ENCODE data around the gene NRIP3. TPM values are rescaled to one million over a fixed set of nuclear protein-coding genes. Genes with fewer than 3 reads are reported as not detected.

NRIP3 gene
- 1 to 10 TPM in 2 of 4 donors, under 1 TPM in 2; 0.69 to 1.2 (median 1.1) TPM for polyA plus RNA-seq (ENCODE audit: insufficient read length in 4 of 4)

DNA sequence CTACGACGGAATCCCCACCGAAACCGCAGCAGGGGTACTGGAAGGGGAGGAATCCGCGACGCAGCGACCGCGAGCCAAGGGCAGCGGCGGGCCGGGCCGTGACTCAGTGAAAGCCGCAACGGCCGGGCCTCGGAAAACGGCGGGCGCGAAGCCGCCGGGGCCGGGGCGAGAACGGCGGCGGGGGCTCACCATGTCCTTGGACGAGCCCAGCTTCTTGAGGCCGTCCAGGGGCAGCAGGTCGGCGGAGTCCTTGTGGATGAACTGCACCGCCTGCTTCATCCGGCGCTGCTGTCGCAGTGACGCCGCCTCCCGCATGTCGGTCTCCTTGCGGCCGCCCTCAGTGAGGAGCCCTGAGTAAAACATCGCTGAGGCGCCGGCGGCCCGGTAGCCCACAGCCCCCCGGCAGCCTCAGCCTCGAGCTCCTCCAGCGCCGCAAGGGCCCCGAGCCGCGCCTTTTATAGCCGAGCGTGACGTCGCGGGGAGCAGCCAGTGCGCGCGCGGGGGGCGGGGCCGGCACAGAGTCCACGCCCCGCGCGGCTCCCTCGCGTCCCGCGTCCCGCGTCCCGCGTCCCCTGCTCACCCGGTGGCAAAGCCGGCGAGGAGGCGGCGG lies at the start of gene NRIP3:
TSS of gene NRIP3 (minus strand) at position 429 of the 610 bp plus-strand sequence. CDS start at position 363, 66 bp downstream.
- DNase-seq (ENCODE audit: low read depth in 4 of 4, low spot score in 2 of 4): peak in 3 of 4 donors; percentile 26 to 38 (median 29)

DNA sequence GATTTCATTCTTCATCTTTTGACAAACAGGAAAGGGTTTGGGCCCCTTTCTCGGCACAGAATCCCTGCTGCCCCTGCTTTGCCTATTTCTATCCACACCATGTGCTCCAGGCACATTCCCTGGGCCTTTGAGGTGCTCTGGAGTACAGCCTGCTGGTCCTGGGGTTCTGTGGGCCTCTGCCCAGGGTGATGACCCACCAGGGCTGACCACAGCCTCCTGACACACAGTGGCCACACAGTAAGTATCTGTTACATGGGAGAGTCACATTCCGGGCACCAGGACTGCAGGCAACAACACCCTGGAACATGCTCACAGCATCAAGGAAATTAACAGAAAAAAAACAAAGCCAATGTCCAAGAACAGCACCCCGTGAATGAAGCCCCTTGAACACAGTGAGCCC lies 48.5 kb upstream of the NRIP3 start:
- no peak for DNase-seq (ENCODE audit: low read depth in 4 of 4, low spot score in 2 of 4)

DNA sequence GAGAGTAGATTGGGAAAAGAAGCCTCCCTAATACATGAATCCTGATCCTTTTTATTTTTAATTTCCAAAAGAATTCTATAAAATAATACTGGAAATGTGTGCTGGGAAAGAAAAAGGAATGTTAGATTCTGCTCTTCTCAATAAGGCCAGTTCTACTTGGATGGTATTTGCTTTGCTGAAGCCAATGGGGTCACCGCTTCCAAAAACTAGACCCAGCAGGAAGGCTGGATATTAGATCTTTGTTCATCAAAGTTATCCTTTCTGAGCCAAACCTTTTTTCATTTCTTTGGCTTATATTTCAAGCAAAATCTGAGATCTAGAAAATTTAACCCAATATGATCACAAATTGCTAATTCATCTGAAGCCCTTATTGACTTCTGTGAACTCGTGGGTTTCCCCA lies 46.2 kb upstream of the NRIP3 start:
- no peak for DNase-seq (ENCODE audit: low read depth in 4 of 4, low spot score in 2 of 4)

DNA sequence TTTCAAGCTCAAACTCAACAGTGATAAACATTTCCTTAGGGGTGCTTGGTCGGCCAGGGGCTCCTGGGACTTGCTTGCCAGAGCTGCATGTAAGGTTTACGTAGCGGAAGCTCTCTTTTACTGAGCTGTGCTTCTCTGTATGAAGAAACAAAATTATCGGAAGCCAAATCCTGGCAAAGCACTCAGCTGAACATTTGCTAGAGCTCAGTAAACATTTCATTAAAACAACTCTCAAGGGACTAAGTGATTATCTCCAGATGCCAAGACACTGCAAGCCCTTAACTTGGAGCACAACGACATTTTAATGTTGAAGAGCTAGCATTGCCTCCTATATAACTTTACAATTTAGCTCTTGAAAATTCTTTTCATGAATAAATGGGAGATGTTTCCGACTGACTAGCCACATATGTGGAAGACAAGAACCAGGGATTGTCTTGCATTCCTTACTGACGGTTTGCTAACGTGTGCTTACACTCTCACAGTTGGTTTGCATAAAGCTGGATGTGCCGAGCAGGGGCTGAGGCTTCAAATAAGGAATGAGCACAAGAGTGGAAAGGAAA lies 44.2 kb upstream of the NRIP3 start:
- DNase-seq (ENCODE audit: low read depth in 4 of 4, low spot score in 2 of 4): peak; percentile 47 to 63 (median 52)

DNA sequence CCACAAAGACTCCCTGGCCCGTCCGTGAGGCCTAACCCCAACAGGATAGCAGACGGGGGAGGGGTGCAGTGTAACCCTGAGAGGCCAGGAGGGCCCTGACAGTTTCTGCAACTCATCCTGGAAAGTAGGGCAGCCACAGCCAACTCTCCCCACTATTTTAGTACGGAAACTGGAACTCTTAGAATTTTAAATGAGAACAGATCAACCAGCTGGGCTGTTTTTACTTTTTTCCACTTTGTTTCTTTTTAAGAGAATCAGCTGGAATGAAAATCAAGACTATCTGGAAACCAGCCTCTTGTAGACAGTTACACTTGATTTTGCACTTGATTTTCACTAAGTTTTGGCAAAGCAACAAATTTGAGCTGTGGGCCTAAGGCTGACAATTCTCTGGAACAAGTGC lies 42.7 kb upstream of the NRIP3 start:
- DNase-seq (ENCODE audit: low read depth in 4 of 4, low spot score in 2 of 4): no peak

DNA sequence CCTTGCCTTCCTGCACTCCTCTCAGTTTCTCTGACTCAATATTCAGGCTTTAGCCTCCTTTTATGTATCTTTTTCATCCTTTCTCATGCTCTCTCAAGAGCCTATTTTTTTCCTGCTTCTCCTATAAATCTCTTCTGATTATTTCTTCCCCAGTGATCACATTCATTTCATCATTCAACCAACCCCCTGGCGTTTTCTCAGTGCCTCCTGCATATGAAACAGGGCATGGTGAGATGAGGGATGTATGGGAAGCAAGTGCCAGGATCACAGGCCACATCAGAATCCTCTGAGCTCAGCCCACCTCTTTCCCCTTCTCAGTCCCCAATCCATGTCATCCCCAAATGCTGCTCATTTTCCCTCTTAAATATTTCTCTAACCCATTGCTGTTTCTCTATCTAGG lies 38.7 kb upstream of the NRIP3 start:
- no peak for DNase-seq (ENCODE audit: low read depth in 4 of 4, low spot score in 2 of 4)

DNA sequence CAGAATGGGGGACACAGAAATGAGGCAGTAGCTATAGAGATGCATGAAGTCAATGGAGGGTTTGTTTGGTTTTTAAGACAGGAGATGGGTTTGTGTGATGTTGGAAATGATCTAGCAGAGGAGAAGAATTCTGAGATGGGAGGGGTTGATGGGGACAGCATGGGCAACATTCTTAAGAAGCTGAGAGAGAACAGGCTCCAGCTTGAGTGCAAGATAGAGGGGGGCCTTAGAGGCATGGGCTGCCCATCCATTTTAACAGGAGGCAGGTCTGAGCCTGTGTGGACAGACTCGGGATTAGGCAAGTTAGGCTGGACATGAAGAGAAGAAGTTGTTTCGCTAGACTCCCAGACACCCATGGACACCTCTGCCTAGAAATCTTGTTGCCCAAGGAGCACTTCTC lies 37.9 kb upstream of the NRIP3 start:
- DNase-seq (ENCODE audit: low read depth in 4 of 4, low spot score in 2 of 4): no peak

DNA sequence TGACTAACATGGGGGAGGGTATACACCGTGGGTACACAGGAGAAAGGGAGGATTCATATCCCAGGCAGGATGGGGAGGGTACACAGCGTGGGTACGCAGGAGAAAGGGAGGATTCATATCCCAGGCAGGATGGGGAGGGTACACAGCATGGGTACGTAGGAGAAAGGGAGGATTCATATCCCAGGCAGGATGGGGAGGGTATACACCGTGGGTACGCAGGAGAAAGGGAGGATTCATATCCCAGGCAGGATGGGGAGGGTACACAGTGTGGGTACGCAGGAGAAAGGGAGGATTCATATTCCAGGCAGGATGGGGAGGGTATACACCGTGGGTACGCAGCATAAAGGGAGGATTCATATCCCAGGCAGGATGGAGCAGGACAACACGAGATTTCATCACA lies 36.6 kb upstream of the NRIP3 start:
- no peak for DNase-seq (ENCODE audit: low read depth in 4 of 4, low spot score in 2 of 4)

DNA sequence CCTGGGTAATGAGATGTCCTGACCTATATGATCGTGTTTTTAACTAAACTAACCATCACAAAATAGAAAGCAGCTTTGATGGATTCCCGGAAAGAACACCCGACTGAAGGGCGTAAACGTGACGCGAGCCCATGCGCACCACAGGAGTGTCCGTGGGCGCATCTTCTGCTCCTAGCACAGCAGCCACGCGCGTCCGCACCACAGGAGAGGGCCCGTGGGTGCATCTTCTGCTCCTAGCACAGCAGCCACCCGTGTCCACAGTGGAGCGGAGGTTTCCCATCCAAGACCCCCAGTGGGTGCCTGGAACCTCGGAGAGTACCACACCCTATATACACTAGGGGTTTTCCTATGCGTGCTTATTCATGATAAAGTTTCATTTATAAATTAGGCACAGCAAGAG lies 36.1 kb upstream of the NRIP3 start:
- no peak for DNase-seq (ENCODE audit: low read depth in 4 of 4, low spot score in 2 of 4)

DNA sequence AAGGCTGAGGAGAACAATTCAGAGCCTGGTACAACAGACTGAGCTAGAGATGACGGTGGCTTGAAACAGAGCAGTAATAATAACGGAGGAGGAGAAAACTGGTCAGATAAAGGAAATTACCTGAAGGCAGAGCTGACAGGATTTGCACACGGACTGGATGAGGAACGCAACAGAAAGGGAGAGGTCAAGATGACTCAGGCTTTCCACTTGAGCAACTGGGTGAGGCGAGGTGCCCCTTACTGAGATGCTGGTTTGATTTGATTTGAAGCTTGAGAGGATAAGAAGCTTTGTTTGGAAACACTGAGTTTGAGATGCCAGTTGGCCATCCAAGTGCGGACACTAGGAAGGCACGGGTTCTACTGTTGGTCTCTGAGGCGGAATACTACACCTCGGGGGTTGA lies 35.4 kb upstream of the NRIP3 start:
- DNase-seq (ENCODE audit: low read depth in 4 of 4, low spot score in 2 of 4): no peak

DNA sequence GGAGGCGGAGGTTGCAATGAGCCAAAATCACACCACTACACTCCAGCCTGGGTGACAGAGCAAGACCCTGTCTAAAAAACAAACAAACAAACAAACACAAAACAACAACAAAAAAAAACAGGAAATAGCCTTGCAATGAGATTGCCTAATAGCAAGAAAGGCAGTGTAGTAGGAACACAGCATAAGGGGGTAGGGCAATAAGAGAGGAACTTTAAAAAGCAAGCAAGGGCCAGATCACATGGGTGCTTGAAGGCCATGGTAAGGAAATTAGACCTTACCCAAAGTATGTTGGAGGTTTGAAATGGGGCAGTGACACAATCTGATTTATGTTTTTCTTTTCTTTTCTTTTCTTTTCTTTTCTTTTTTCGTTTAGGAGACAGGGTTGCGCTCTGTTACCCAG lies 34.7 kb upstream of the NRIP3 start:
- DNase-seq (ENCODE audit: low read depth in 4 of 4, low spot score in 2 of 4): no peak

DNA sequence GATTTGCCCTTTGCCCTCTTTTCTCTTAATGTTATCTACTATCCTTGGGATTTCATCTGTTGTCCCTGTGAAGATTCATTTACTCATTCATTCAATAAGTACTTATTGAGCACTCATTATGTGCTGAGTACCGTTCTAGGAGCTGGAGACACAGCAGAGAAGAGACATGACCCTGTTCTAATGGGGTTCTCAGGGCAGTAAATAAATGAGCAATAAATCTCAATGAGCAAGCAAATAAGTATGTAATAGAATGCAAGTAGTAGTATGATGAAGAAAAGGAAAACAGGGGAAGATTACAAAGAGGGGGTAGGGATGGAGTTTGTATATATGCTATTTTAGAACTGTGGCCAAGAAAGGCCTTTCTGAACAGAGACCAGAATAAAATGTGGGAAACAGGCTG lies 34.2 kb upstream of the NRIP3 start:
- DNase-seq (ENCODE audit: low read depth in 4 of 4, low spot score in 2 of 4): no peak

DNA sequence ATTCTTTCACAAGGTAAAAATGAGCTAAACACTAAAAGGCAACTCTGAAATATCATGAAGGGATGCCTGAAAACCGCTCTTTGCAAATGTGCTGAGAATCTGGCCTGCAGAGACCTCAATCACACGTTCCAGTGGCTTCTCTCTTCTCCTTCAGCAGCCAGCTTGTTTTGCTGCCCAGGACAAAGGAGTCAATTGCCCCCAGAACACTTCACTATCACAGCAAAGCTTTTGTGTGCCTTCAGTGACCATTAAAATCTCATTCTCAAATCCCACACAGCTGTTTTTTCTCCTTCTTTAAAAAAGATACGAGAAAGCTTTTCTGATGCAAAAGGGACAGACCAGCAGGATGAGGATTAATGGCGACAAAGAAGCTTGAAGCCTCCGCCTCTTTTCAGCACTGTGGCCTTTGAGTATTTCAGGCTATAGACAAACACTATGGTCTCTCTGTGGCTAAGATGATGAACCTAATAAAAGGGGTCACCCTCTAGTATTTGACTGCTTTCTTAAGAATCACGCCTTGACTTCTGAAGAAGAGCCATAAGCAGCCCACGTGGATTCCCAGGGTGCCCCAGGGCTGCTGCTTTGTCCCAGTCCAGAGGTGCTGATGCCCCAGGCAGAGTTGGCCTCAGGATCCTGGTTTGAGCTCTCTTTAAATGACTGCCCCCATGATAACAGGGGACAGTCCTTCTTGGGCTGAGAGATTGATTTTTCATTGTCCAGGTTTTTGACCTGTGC lies 33.4 kb upstream of the NRIP3 start:
- no peak for DNase-seq (ENCODE audit: low read depth in 4 of 4, low spot score in 2 of 4)

DNA sequence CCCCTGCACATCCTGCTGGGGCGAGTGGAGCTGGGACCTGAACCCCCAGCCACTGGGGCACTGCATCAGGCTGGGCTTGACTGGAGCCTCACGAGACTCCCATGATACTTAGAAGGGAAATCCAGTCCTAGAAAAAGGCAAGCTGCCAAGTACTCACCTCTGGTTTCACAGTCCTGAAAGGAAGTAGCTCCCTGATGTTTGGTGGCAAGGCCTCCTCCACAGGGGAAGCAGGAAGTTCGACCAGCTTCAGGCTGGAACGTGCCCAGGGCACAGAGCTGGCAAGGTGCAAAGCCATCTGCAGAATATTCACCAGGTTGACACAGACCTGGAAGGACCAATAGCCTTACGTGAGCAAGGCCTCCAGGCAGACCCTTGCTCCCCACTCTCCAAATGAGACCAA lies 26.8 kb upstream of the NRIP3 start:
- no peak for DNase-seq (ENCODE audit: low read depth in 4 of 4, low spot score in 2 of 4)

DNA sequence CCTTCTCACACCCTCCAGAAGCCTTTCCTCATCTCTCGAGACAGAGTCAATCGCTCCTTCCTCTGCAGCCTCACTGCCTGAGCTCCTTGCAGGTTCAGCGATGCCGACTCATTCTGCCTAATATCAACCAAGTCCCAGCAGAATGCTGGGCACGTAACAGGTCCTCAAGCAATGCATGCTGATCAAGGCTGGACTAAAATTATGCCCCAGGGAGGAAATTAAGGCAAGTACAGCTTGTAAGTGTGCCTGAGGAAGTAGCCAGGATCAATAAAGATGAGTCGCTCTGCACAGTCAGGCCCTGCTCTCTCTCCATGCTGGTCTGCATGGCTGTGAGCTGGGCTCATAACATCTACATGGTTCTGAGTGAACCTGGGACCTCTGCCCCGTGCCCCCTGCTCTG lies 25.6 kb upstream of the NRIP3 start:
- DNase-seq (ENCODE audit: low read depth in 4 of 4, low spot score in 2 of 4): no peak

DNA sequence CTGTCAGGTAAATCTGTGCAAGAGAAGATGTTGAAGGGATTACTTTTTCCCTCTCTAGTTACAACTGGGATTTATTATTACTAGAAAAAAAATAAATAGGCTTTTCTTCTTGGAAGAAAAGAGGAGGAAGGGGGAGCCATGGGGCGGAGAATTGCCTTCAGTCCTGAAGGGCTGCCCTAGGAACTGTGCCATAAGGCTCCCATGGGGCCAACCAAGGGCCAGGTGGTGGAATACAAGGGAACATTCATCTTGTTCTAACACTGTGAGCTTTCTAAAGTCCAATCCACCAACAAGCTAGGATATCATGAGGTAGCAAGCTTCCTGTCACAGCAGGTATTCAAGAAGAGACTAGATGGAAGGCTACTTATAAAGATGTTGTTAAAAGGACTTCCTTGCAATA lies 24.8 kb upstream of the NRIP3 start:
- no peak for DNase-seq (ENCODE audit: low read depth in 4 of 4, low spot score in 2 of 4)

DNA sequence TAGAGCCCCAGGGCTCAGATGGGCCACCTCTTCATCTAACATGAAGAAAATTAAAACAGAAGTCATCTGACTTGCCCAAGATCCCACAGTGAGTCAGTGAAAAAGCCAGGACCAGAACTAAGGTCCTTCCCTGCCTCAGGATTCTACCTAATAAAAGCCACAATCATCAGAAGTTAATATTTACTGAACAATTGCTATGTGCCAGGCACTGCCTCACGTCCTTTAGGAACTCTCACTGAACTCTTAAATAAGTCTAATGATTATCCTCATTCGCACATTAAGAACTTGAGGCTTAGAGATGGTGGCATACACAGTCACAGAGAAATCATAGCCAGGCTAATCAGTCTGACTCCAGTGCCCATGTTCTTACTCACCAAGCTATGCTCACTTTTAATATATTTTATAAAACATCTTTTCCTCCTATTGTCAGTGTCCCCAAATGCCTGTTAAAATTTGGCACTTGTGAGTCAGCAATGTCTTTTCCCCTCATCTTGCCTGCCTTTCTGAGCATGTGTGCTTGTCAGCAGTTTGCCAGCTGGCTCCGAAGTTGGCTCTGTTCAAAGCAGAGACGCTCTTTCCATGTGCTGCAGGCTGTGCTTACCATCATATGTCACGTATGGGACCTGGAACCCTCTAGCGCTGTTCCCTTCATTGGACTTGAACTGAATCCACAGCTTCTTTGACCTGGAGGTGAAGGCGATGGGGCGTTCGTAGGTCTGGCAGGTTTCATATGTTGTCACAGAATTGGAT lies 21.5 kb upstream of the NRIP3 start:
- DNase-seq (ENCODE audit: low read depth in 4 of 4, low spot score in 2 of 4): no peak

DNA sequence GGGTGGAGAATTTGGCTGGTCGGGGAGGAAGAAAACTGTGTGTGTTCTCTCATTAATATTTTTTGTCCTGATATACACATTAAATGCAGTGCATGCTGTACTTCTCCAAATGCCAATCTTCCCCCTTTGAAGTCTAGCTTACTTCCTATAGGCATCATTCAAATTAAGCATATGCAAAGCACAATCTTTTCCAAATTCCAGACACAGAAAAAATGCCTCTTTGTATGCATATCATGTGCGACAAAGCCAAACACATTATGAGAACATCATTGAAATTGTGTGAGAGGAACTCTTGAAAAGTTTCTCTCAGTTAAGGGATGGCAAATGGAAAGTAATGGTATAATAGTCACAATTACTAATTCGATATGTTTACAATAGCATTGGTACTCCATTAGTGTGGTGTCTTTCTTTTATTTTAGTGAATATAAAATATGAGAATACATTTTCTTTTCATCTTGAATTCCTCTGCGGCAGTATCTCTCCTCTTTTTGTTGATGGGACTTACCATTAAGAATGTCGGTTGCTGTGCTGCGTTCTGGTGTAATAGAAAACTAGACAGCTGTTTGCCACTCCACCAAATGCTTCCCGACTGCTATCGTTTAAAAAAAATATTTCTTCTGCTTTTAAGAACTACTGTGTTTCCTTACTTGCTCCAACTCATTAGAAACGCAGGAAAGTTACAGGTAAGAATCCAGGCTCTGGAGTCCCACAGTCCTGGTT lies 19.3 kb upstream of the NRIP3 start:
- DNase-seq (ENCODE audit: low read depth in 4 of 4, low spot score in 2 of 4): no peak

DNA sequence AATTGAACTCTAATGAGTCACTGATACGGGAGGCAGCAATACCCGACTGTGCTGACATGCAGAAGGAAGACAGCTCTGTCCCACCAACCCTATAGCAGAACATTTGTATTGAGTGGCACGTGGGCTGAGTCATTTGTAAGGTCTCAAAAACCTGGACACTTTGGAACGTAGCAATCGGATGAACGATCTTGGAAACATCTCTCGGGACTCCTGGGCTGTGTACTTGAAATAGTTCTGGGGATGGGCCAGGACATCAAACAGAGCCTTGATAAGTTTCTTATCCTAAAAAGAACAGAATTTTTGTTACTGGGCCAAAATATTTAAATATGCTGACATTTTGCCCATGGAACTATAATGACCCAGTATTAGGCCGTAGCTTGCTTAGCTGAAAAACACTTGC lies 17.1 kb upstream of the NRIP3 start:
- DNase-seq (ENCODE audit: low read depth in 4 of 4, low spot score in 2 of 4): no peak

DNA sequence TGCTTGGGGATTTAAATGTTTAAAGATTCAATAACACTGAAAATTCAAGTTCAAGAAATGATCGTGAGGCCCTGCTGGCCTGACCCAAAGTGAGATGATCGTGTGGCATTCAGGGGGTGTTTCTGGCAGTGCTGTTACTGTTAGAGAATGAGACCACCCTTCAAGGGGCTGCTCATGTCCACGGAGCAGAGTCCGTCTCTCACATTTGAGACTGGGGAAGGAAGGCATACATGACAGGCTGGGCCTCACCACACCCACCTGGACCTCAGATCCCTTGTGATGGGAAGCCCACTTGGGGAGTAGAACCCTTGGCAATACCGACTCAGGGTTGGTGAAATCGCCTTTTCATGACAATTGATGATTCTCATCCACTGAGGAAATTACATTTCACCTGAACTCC lies 16.1 kb upstream of the NRIP3 start:
- no peak for DNase-seq (ENCODE audit: low read depth in 4 of 4, low spot score in 2 of 4)

DNA sequence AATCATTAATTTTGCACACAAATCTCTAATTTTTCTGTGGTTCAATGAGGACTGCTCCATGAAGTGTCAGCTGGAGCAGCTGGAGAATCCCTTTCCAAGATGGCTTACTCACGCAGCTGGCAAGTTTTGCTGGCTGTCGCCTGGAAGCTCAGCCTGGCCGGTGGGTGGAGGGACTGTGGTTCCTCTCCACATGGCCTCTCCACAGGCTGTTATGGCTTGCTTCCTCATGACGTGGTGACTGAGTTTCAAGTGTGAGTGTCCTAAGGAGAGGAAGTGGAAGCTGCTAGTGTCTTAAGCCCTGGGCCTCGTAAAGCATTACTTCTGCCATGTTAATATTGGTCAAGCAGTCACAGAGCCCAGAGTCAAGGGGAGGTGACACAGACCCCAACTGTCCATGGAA lies 14.0 kb upstream of the NRIP3 start:
- no peak for DNase-seq (ENCODE audit: low read depth in 4 of 4, low spot score in 2 of 4)

Data from left renal cortex interstitium (tissue), 4 donors.